ENCODE results near the gene LZIC. TPM values are rescaled to one million over a fixed set of nuclear protein-coding genes. Genes with fewer than 3 reads are reported as not detected.

The LZIC gene
- total and polyA plus RNA-seq, 2 of the 8 experiments (the other 6 are each of a cell fraction or from before 2014, with no cell fraction given): 4.8 to 20.3 TPM

DNA sequence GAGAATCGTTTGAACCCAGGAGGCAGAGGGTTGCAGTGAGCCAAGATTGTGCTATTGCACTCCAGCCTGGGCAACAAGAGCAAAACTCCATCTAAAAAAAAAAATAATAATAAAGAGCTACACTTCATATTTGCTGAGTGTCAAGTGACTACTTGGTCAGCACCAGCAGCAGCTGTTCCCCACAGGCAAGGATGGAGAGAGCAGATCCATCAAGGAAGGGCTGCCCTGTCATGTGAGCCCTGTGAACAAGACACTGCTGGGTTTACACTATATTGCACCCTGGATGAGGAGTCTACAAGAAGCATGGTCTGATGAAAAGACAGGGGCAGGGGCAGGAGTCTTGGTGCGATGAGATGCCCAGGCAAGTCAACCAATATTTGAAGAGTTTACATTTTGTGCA is 36.7 kb downstream of the LZIC start:
- Histone ChIP-seq H3K14ac (ENCODE audit: insufficient read length) (no peak overlapping the region), H2BK5ac (ENCODE audit: low read depth, low read length) (no peak overlapping the region), H3K4me2 (ENCODE audit: insufficient read depth in 1 of 2, low read depth in 2 of 2, low read length in 2 of 2) (no peak overlapping the region), H3K4me3 (ENCODE audit: extremely low read depth in 1 of 4, insufficient read depth in 2 of 4, low read depth in 3 of 4, low read length in 4 of 4) (no peak overlapping the region), H3K56ac (replicated peaks; ENCODE audit: insufficient read length, low read depth, low read length) (no peak overlapping the region), H3K27ac (ENCODE audit: low read depth, low read length) (no peak overlapping the region), H3K23me2 (ENCODE audit: low read depth, low read length) (peaks cover 6% of the 10 kb centered on the region; the same call in 1 of the 2 replicates), H4K20me1 (replicated peaks in 1 of 2; ENCODE audit: control insufficient read depth in 1 of 2, insufficient read depth in 2 of 2, low read length in 2 of 2) (peaks cover 0 to 3% of the 10 kb centered on the region in 2 experiments), H2AFZ (ENCODE audit: low read length) (no peak overlapping the region), H3K4me1 (replicated peaks in 1 of 4; ENCODE audit: control insufficient read depth in 3 of 4, insufficient read depth in 4 of 4, low read length in 3 of 4) (peaks cover 2 to 6% (median 4%) of the 10 kb centered on the region in 4 experiments; a peak in 5 of 7 replicates), H4K5ac (ENCODE audit: insufficient read length, low read depth, low read length) (no peak overlapping the region), H2BK20ac (ENCODE audit: low read length) (no peak overlapping the region), H3K18ac (ENCODE audit: extremely low read depth, low read length) (no peak overlapping the region), H3K79me1 (ENCODE audit: low read depth, low read length) (peaks cover 13% of the 10 kb centered on the region), H3K36me3 (ENCODE audit: control insufficient read depth in 2 of 4, insufficient read depth in 4 of 4, low read length in 3 of 4) (no peaks in the 10 kb centered on the region), H3K9me3 (ENCODE audit: insufficient read depth in 2 of 2, low read depth in 1 of 2, low read length in 1 of 2) (no peaks in the 10 kb centered on the region), H3K27me3 (replicated peaks in 1 of 4; ENCODE audit: control insufficient read depth in 3 of 4, extremely low read depth in 1 of 4, insufficient read depth in 3 of 4, low read length in 3 of 4) (no peaks in the 10 kb centered on the region), H2BK12ac (ENCODE audit: low read depth, low read length) (no peak overlapping the region), H3K79me2 (ENCODE audit: control insufficient read depth in 1 of 2, insufficient read depth in 2 of 2, low read length in 2 of 2) (peaks cover 7 to 32% of the 10 kb centered on the region in 2 experiments; a peak in 2 of 4 replicates), H3K23ac (ENCODE audit: insufficient read length) (no peak overlapping the region), H2AK5ac (ENCODE audit: low read depth, low read length) (no peak overlapping the region), H4K91ac (replicated peaks; ENCODE audit: insufficient read length, low read length) (no peak overlapping the region), H2BK15ac (ENCODE audit: low read length) (no peak overlapping the region), H3K4ac (replicated peaks; ENCODE audit: insufficient read length, low read depth, low read length) (no peak overlapping the region), H4K8ac (ENCODE audit: extremely low read depth, insufficient read depth, low read length) (no peak overlapping the region), H3K9ac (replicated peaks in 1 of 4; ENCODE audit: extremely low read depth in 1 of 4, low read depth in 3 of 4, low read length in 3 of 4) (no peak overlapping the region), H2BK120ac (replicated peaks; ENCODE audit: low read depth, low read length) (no peak overlapping the region)
- WGBS, 2 experiments (ENCODE audit: extremely low coverage in 1 of 2, insufficient coverage in 1 of 2, insufficient read length in 1 of 2, insufficient replicate concordance in 2 of 2, low coverage in 1 of 2, low lambda C conversion rate in 2 of 2, missing lambda C conversion rate in 1 of 2): 98% methylated on average over 2 of the region's 2 CpGs; no CpG with 5 or more reads in 1 of the 2 experiments
- DNase-seq (ENCODE audit: low read depth in 1 of 2, low spot score in 2 of 2): no peak
- POLR2A ChIA-PET (ENCODE audit: partially characterized antibody): interaction anchor here (0.7 to 1.3 kb wide), 2 partner anchors 16 to 37 kb away, joined by 3 to 5 read pairs; partner anchors contain the start of genes LZIC and NMNAT1
- CTCF ChIA-PET (ENCODE audit: partially characterized antibody): interaction anchor here (0.7 to 3.3 kb wide), 7 partner anchors 16 to 247 kb away, joined by 3 to 13 read pairs (median 3); no protein-coding TSS in a partner anchor
- no peak for FAIRE-seq
- TF ChIP-seq POLR2A (IDR thresholded peaks at IDR 0.05; ENCODE audit: control extremely low read depth in 1 of 2, low read depth in 2 of 2, low read length in 2 of 2) (no peak), TCF12 (IDR thresholded peaks at IDR 0.05; ENCODE audit: low read depth, low read length) (no peak), RXRA (IDR thresholded peaks at IDR 0.05; ENCODE audit: insufficient read depth, low read depth, low read length) (no peak), RAD21 (IDR thresholded peaks at IDR 0.05 in 1 of 2, conservative IDR thresholded peaks at IDR 0.05 in 1 of 2; ENCODE audit: low read depth in 2 of 2, low read length in 2 of 2) (no peak), TEAD4 (IDR thresholded peaks at IDR 0.05; ENCODE audit: low read depth, low read length) (no peak), JUND (IDR thresholded peaks at IDR 0.05; ENCODE audit: low read length) (no peak), FOSL1 (IDR thresholded peaks at IDR 0.05; ENCODE audit: insufficient read depth, low read depth, low read length) (no peak)
